Common myeloid progenitor, CD34-positive (primary cell): Measurements from ENCODE around the gene PHACTR4.
"Not testable (repeated sequence)": the region's sequence is repeated elsewhere in the genome, so short reads cannot be mapped to it uniquely, and the experiment has no call there.

Experiments used
- CTCF ChIA-PET: fragments of 350-600 bp; sonication (Branson Sonifier 250); formaldehyde crosslinking; loops from one replicate; lab custom pipeline; 2021; ENCODE audit warnings: antibody characterized with exemption; lab: Charles Lee
- POLR2A ChIA-PET: fragments of 350-600 bp; sonication (Branson Sonifier 250); formaldehyde crosslinking; loops from one replicate; lab custom pipeline; 2021; ENCODE audit warnings: antibody characterized with exemption; lab: Charles Lee
- DNase-seq, 3 donors: peaks; one replicate each; pipeline versions ENCODE4 v3.0.0 to v3.0.0-alpha.2; 2013
- H3K27ac ChIP-seq, 2 experiments: 1 replicate in 1 of 2; 2 replicates in 1 of 2; pipeline ENCODE4 v1.7.0; 2013; ENCODE audit warnings: inconsistent platforms in 2 of 2, low read length in 2 of 2, mild to moderate bottlenecking in 2 of 2, low read depth in 1 of 2, moderate library complexity in 1 of 2; ENCODE audit not compliant: severe bottlenecking in 2 of 2, insufficient read depth in 1 of 2, poor library complexity in 1 of 2
- H3K27me3 ChIP-seq, 5 experiments: replicated peaks in 2 of 5; 1 replicate in 3 of 5; 2 replicates in 2 of 5; pipeline versions ENCODE4 v1.6.1 to v1.7.0; 2013; ENCODE audit warnings: low read length in 4 of 5, mild to moderate bottlenecking in 2 of 5, moderate library complexity in 2 of 5, inconsistent platforms in 1 of 5; ENCODE audit not compliant: insufficient read depth in 5 of 5, control insufficient read depth in 4 of 5
- H3K36me3 ChIP-seq, 4 experiments: 1 replicate in 2 of 4; 2 replicates in 2 of 4; pipeline versions ENCODE4 v1.6.1 to v1.7.0; 2013; ENCODE audit warnings: low read length in 3 of 4, control low read depth in 1 of 4, mild to moderate bottlenecking in 1 of 4; ENCODE audit not compliant: control insufficient read depth in 4 of 4, insufficient read depth in 4 of 4
- H3K4me1 ChIP-seq, 4 experiments: 1 replicate in 3 of 4; 2 replicates in 1 of 4; pipeline versions ENCODE4 v1.6.1 to v1.7.1; 2013; ENCODE audit warnings: low read length in 3 of 4, mild to moderate bottlenecking in 3 of 4, control low read depth in 1 of 4, inconsistent platforms in 1 of 4, moderate library complexity in 1 of 4; ENCODE audit not compliant: control insufficient read depth in 4 of 4, insufficient read depth in 4 of 4; ENCODE audit errors: control extremely low read depth in 1 of 4
- H3K4me3 ChIP-seq, 7 experiments: 1 replicate in 4 of 7; 2 replicates in 3 of 7; pipeline versions ENCODE4 v1.5.1 to v1.7.0; 2013; ENCODE audit warnings: mild to moderate bottlenecking in 7 of 7, low read length in 6 of 7, moderate library complexity in 6 of 7, inconsistent platforms in 2 of 7, low read depth in 2 of 7, control low read depth in 1 of 7; ENCODE audit not compliant: insufficient read depth in 4 of 7, control insufficient read depth in 1 of 7; ENCODE audit errors: extremely low read depth in 1 of 7
- H3K9me3 ChIP-seq, 5 experiments: 1 replicate in 4 of 5; 2 replicates in 1 of 5; pipeline versions ENCODE4 v1.6.1 to v1.7.1; 2013; ENCODE audit warnings: low read length in 4 of 5, mild to moderate bottlenecking in 2 of 5, inconsistent platforms in 1 of 5, low read depth in 1 of 5, moderate library complexity in 1 of 5; ENCODE audit not compliant: control insufficient read depth in 4 of 5, insufficient read depth in 2 of 5; ENCODE audit errors: control extremely low read depth in 1 of 5
- WGBS: methylation state at CpG from one replicate; pipeline ENCODE4 v1.1.5; 2013; ENCODE audit not compliant: insufficient coverage; 5-methylcytosine and 5-hydroxymethylcytosine counted together

The PHACTR4 gene

GRCh38 chr1:28448094-28448611, 78.6 kb downstream of the PHACTR4 start:
- CTCF ChIA-PET, result interaction anchor here (1.2 to 2.0 kb wide), 3 partner anchors 9 to 12 kb away, joined by 3 to 5 read pairs (median 4); no protein-coding TSS in a partner anchor
- not testable (repeated sequence) for H3K27me3 ChIP-seq, DNase-seq, H3K9me3 ChIP-seq, H3K36me3 ChIP-seq
- Histone ChIP-seq H3K4me1 (peaks cover 7 to 49% (median 37%) of the 10 kb centered on the region in 4 experiments), H3K27ac (peak overlapping the region; percentile 35 to 73), H3K4me3 (peak overlapping the region in 1 of 7 experiments; percentile 29)
- WGBS, result 94% methylated on average over 3 of the region's 8 CpGs
- POLR2A ChIA-PET, result interaction anchor here (1.5 kb wide), 1 partner anchor 10 kb away, joined by 3 read pairs; no protein-coding TSS in a partner anchor

DNA sequence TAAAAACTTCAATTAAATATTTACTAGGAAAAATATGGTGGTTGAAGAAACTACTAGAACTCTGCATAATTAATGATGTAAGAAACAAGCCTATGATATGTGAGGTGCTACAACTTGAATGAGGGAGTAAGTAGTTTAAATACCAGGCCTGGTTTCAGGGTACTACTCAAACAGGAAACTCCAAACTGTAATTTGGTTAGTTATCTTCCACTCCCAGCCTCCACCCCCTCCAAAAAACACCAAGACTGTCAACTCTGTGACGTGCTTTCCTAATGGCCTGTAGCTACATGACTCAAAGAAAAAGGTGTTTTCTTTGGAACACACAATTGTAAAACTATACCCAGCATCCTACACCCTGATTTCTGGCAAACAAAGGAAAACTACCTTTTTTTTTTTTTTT, 80.4 kb downstream of the PHACTR4 start:
- H3K27me3 ChIP-seq, result no peaks in the 10 kb centered on the region
- no peaks in the 10 kb centered on the region for H3K9me3 ChIP-seq
- H3K4me1 ChIP-seq, result peaks cover 7 to 49% (median 37%) of the 10 kb centered on the region in 4 experiments
- peak; percentile 90 to 98 (median 96) for DNase-seq
- ChIA-PET CTCF (interaction anchor here (0.9 to 1.3 kb wide), 3 partner anchors 12 to 89 kb away, joined by 3 to 5 read pairs (median 4); no protein-coding TSS in a partner anchor), POLR2A (interaction anchor here (0.6 to 1.7 kb wide), 2 partner anchors 11 to 198 kb away, joined by 4 to 6 read pairs; no protein-coding TSS in a partner anchor)
- WGBS, result 0% methylated on average over 1 of the region's 1 CpG
- H3K27ac ChIP-seq, result peak overlapping the region; percentile 70 to 87
- peaks cover 0 to 3% (median 0%) of the 10 kb centered on the region in 4 experiments for H3K36me3 ChIP-seq
- H3K4me3 ChIP-seq, result peak overlapping the region in 1 of 7 experiments; percentile 16

GRCh38 chr1:28450561-28450960, 81.0 kb downstream of the PHACTR4 start:
- Histone ChIP-seq H3K27ac (peak overlapping the region; percentile 70 to 87), H3K36me3 (peaks cover 0 to 3% (median 0%) of the 10 kb centered on the region in 4 experiments), H3K9me3 (no peaks in the 10 kb centered on the region), H3K4me3 (no peak overlapping the region), H3K27me3 (no peaks in the 10 kb centered on the region), H3K4me1 (peaks cover 7 to 52% (median 37%) of the 10 kb centered on the region in 4 experiments)
- ChIA-PET POLR2A (interaction anchor here (1.7 kb wide), 1 partner anchor 12 kb away, joined by 6 read pairs; no protein-coding TSS in a partner anchor), CTCF (interaction anchor here (0.9 to 1.3 kb wide), 3 partner anchors 12 to 89 kb away, joined by 3 to 5 read pairs (median 4); no protein-coding TSS in a partner anchor)
- peak in 2 of 3 donors; percentile 43 to 58 for DNase-seq
- 74% methylated on average over 3 of the region's 5 CpGs for WGBS

DNA sequence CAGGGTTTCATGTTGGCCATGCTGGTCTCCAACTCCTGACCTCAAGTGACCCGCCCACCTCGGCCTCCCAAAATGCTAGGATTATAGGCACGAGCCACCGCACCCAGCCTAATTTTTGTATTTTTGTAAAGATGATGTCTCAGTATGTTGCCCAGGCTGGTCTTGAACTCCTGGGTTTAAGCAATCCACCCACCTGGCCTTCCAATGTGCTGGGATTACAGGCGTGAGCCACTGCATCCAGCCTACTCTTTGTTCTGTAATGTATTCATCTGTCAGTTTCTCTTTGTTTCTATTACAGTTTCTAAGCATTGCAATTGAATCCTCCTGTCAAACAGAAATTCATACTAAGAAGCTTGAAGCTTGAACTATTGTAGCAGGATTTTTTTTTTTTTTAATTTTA, 81.5 kb downstream of the PHACTR4 start:
- no peak for DNase-seq
- Histone ChIP-seq H3K4me3 (no peak overlapping the region), H3K27me3 (no peaks in the 10 kb centered on the region), H3K27ac (peak overlapping the region; percentile 70 to 87), H3K36me3 (peaks cover 0 to 3% (median 0%) of the 10 kb centered on the region in 4 experiments), H3K4me1 (peaks cover 7 to 57% (median 41%) of the 10 kb centered on the region in 4 experiments), H3K9me3 (no peaks in the 10 kb centered on the region)
- WGBS, result 100% methylated on average over 5 of the region's 5 CpGs
- CTCF ChIA-PET, result interaction anchor here (0.9 to 1.9 kb wide), 2 partner anchors 13 to 15 kb away, joined by 3 to 8 read pairs; no protein-coding TSS in a partner anchor
- POLR2A ChIA-PET, result no interaction called here

DNA sequence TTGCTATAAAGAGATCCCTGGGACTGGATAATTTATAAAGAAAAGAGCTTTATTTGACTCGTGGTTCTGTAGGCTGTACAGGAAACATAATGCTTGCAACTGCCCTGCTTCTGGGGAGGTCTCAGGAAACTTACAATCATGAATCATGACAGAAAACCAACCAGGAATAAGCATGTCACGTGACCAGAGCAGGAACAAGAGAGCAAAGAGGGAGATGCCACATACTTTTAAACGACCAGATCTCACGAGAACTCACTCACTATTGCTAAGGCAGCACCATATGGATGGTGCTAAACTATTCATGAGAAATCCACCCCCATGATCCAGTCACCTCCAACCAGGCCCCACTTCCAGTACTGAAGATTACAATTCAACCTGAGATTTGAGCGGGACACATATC, 86.5 kb downstream of the PHACTR4 start:
- POLR2A ChIA-PET, result no interaction called here

GRCh38 chr1:28457678-28458077, 88.1 kb downstream of the PHACTR4 start:
- H3K36me3 ChIP-seq, result peaks cover 2 to 20% (median 8%) of the 10 kb centered on the region in 4 experiments
- H3K4me1 ChIP-seq, result peaks cover 2 to 38% (median 24%) of the 10 kb centered on the region in 4 experiments
- no peak overlapping the region for H3K4me3 ChIP-seq
- POLR2A ChIA-PET, result no interaction called here
- H3K9me3 ChIP-seq, result no peaks in the 10 kb centered on the region
- no CpG with 5 or more reads among the region's 1 CpG for WGBS
- no peak for DNase-seq
- CTCF ChIA-PET, result interaction anchor here (1.0 to 1.2 kb wide), 2 partner anchors 10 to 14 kb away, joined by 3 to 4 read pairs; no protein-coding TSS in a partner anchor
- peak overlapping the region in 1 of 2 experiments; percentile 26 for H3K27ac ChIP-seq
- H3K27me3 ChIP-seq, result no peaks in the 10 kb centered on the region

More for the DNA sequence above, 86.5 kb downstream of the PHACTR4 start:
- H3K9me3 ChIP-seq, result no peaks in the 10 kb centered on the region
- DNase-seq, result peak; percentile 40 to 86 (median 82)
- peaks cover 2 to 15% (median 6%) of the 10 kb centered on the region in 4 experiments for H3K36me3 ChIP-seq
- 50% methylated on average over 2 of the region's 5 CpGs for WGBS
- no peaks in the 10 kb centered on the region for H3K27me3 ChIP-seq
- H3K4me3 ChIP-seq, result peak overlapping the region in 2 of 7 experiments; percentile 11 to 15
- H3K4me1 ChIP-seq, result peaks cover 2 to 45% (median 27%) of the 10 kb centered on the region in 4 experiments
- H3K27ac ChIP-seq, result peak overlapping the region; percentile 10 to 52
- CTCF ChIA-PET, result no interaction called here
